Duodenal mucosa (tissue), 2 donors: ENCODE measurements around the gene IGF2BP3.

Experiments used
- H3K27ac ChIP-seq: one replicate; pipeline ENCODE4 v1.7.0; 2013; ENCODE audit warnings: low read depth, low read length
- H3K27me3 ChIP-seq, 2 donors: one replicate each; pipeline ENCODE4 v1.7.0; 2013; ENCODE audit warnings: low read length in 2 of 2, control low read depth in 1 of 2; ENCODE audit not compliant: insufficient read depth in 2 of 2, control insufficient read depth in 1 of 2
- H3K36me3 ChIP-seq, 2 donors: one replicate each; pipeline ENCODE4 v1.7.0; 2013; ENCODE audit warnings: low read length in 2 of 2, control low read depth in 1 of 2; ENCODE audit not compliant: insufficient read depth in 2 of 2, control insufficient read depth in 1 of 2
- H3K4me1 ChIP-seq, 2 donors: one replicate each; pipeline ENCODE4 v1.7.0; 2013; ENCODE audit warnings: low read length in 2 of 2, control low read depth in 1 of 2; ENCODE audit not compliant: insufficient read depth in 2 of 2, control insufficient read depth in 1 of 2
- H3K4me3 ChIP-seq, 2 donors: one replicate each; pipeline ENCODE4 v1.7.0; 2013; ENCODE audit warnings: low read length in 2 of 2, low read depth in 1 of 2
- H3K9ac ChIP-seq, 2 donors: one replicate each; pipeline ENCODE4 v1.7.0; 2013; ENCODE audit warnings: low read length in 2 of 2, low read depth in 1 of 2
- H3K9me3 ChIP-seq, 2 donors: one replicate each; pipeline ENCODE4 v1.7.0; 2013; ENCODE audit warnings: low read length in 2 of 2, control low read depth in 1 of 2; ENCODE audit not compliant: control insufficient read depth in 1 of 2

IGF2BP3 gene

DNA sequence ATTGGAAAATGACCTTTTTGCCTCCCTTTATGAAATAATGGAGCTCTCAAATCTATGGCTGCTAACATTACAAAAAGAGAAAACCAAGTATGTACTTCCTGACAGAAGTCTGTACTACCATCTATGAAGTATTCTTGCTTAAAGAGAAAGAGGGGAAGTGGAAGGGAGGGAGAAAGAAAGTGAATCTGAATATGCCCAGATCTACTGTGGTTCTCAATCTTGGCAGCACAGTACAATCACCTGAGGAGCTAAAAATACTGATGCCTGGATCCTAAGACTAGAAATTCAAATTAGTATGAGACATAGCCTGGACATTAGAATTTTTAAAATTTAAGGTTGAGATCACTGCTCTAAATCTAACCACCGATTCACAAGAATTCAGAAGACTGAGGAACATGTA, 85.2 kb downstream of the IGF2BP3 start:
- Histone ChIP-seq H3K9ac (no peak overlapping the region), H3K27ac (no peak overlapping the region)

GRCh38 chr7:23383225-23383624, 87.1 kb downstream of the IGF2BP3 start:
- no peaks in the 10 kb centered on the region for H3K9me3 ChIP-seq
- no peak overlapping the region for H3K4me3 ChIP-seq
- H3K4me1 ChIP-seq: no peaks in the 10 kb centered on the region
- no peak overlapping the region for H3K9ac ChIP-seq
- no peaks in the 10 kb centered on the region for H3K36me3 ChIP-seq
- H3K27me3 ChIP-seq: no peaks in the 10 kb centered on the region
- no peak overlapping the region for H3K27ac ChIP-seq

More for the DNA sequence above, 85.2 kb downstream of the IGF2BP3 start:
- Histone ChIP-seq H3K9me3 (no peaks in the 10 kb centered on the region), H3K36me3 (no peaks in the 10 kb centered on the region), H3K4me1 (no peaks in the 10 kb centered on the region), H3K4me3 (no peak overlapping the region), H3K27me3 (no peaks in the 10 kb centered on the region)

DNA sequence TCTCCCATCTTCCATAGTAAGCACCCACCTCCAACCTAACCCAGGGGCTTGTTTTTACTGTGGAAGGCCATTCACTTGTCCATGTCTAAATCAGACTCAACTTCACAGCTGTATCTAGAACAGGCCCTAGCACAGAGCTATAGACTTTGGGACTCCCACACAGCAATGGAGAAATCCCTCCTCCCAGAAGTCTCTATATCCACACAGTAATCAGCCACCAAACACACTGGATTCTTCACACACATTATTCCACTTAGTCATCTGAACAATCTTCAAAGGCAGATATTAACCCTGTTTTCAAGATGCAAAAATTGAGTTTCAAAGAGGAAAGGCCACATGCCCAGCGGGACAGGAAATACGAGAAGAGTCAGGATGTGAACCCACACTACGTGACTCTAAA, 89.3 kb downstream of the IGF2BP3 start:
- Histone ChIP-seq H3K36me3 (no peaks in the 10 kb centered on the region), H3K27ac (no peak overlapping the region), H3K9ac (no peak overlapping the region), H3K27me3 (no peaks in the 10 kb centered on the region), H3K9me3 (no peaks in the 10 kb centered on the region), H3K4me1 (no peaks in the 10 kb centered on the region), H3K4me3 (no peak overlapping the region)

DNA sequence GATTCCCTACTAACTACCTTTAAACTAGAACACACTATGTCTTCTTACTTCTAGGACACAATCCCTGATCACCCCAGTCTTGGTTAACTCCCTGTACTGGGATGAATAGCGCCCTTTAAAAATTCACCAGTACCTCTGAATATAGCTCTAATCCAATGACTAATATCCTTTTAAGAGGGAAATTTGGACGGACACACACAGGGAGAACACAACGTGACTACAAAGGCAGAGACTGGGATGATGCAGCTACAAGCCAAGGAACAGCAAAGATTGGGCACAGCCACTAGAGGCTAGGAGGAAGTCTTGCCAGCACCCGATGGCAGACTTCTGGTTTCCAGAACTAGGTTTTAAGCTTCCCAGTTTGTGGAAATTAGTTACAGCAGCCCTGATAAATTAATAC, 89.7 kb downstream of the IGF2BP3 start:
- no peak overlapping the region for H3K9ac ChIP-seq
- H3K4me1 ChIP-seq: no peaks in the 10 kb centered on the region
- H3K27ac ChIP-seq: no peak overlapping the region
- no peaks in the 10 kb centered on the region for H3K27me3 ChIP-seq
- H3K9me3 ChIP-seq: no peaks in the 10 kb centered on the region
- no peaks in the 10 kb centered on the region for H3K36me3 ChIP-seq
- H3K4me3 ChIP-seq: no peak overlapping the region

DNA sequence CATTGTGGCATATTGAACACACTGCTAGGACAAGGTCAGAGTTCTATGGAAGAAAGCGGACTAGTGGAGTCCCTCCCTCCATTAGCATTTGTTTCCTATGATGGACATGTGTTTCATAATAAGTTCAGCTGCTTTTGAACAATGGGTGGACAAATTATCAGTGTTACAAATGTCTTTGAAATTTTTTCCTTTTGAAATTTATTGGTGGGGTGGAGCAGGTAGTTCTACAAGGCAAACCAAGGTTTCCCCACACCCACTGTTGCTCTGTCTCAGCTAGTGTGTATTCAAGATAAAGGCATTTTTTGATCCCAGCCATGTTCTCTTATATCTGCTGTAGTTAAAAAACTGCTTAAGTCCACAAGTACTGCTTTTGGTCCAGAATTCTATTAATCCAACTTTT, 91.3 kb downstream of the IGF2BP3 start:
- no peaks in the 10 kb centered on the region for H3K4me1 ChIP-seq
- no peak overlapping the region for H3K27ac ChIP-seq
- H3K36me3 ChIP-seq: no peaks in the 10 kb centered on the region
- no peak overlapping the region for H3K4me3 ChIP-seq
- no peaks in the 10 kb centered on the region for H3K27me3 ChIP-seq
- no peak overlapping the region for H3K9ac ChIP-seq
- no peaks in the 10 kb centered on the region for H3K9me3 ChIP-seq

GRCh38 chr7:23377134-23377533, 93.2 kb downstream of the IGF2BP3 start:
- Histone ChIP-seq H3K9me3 (no peaks in the 10 kb centered on the region), H3K27me3 (no peaks in the 10 kb centered on the region), H3K9ac (no peak overlapping the region), H3K36me3 (no peaks in the 10 kb centered on the region), H3K27ac (no peak overlapping the region), H3K4me1 (no peaks in the 10 kb centered on the region), H3K4me3 (no peak overlapping the region)

- Histone ChIP-seq H3K9me3 (no peaks in the 10 kb centered on the region), H3K4me1 (no peaks in the 10 kb centered on the region), H3K4me3 (no peak overlapping the region), H3K27ac (no peak overlapping the region), H3K36me3 (no peaks in the 10 kb centered on the region), H3K9ac (no peak overlapping the region), H3K27me3 (no peaks in the 10 kb centered on the region)
These were observed 96.9 kb downstream of the IGF2BP3 start for GRCh38 chr7:23373151-23374004.

GRCh38 chr7:23372611-23373010, 97.7 kb downstream of the IGF2BP3 start:
- no peaks in the 10 kb centered on the region for H3K9me3 ChIP-seq
- no peak overlapping the region for H3K27ac ChIP-seq
- H3K9ac ChIP-seq: no peak overlapping the region
- no peaks in the 10 kb centered on the region for H3K36me3 ChIP-seq
- no peak overlapping the region for H3K4me3 ChIP-seq
- no peaks in the 10 kb centered on the region for H3K27me3 ChIP-seq
- no peaks in the 10 kb centered on the region for H3K4me1 ChIP-seq

DNA sequence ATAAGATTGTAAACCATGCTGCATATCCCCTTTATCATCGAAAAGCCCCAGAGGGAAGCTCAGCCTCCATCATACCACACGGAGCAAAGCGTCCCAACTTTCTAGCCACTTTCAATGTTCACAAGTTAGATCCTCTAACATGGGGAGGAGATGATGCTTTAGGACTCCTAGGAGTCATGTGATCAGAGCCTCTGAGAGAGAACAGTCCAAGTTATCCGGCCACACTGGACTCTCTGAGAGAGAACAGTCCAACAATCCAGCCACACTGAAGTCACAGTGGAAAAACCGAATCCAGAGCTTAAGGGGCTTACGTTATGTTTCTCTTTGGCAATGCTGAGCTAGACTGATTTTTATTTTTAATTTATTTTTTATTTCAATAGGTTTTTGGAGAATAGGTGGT, 98.6 kb downstream of the IGF2BP3 start:
- H3K9me3 ChIP-seq: no peaks in the 10 kb centered on the region
- H3K27ac ChIP-seq: no peak overlapping the region
- H3K9ac ChIP-seq: no peak overlapping the region
- H3K4me1 ChIP-seq: no peaks in the 10 kb centered on the region
- H3K27me3 ChIP-seq: no peaks in the 10 kb centered on the region
- no peaks in the 10 kb centered on the region for H3K36me3 ChIP-seq
- H3K4me3 ChIP-seq: no peak overlapping the region

DNA sequence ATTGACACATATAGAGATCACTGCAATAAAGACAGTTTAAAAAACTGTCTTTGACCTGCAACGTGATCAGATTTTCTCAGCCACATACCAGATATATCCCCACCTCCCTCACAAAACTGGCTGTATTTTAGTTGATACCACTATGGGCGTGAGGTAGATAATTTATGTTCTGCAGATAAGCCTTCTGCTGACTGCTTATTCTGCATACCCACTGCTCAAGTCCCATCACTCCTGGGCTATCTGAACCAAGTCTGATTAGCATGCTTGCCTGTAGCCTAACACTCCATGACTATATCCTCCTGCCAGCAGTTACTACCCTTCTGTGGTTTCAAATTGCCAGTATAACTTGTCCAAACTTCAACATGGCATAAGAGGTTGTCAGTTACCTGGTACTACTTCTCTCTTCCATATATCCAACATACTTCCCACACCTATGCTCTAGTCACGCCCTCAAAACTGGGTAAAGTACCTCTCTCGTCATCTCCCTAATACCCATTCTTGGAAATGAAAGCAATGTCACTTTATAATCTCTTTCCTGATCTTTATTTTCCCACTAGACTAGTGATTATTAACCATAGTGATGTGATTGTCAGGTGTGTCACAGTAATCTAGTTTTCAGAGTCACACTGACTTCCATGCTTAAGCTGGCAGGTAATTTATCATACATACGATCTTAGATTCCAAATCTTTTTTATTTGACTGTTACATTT, 100.4 kb downstream of the IGF2BP3 start:
- Histone ChIP-seq H3K27ac (no peak overlapping the region), H3K4me1 (no peaks in the 10 kb centered on the region), H3K27me3 (no peaks in the 10 kb centered on the region), H3K36me3 (no peaks in the 10 kb centered on the region), H3K9ac (no peak overlapping the region), H3K4me3 (no peak overlapping the region), H3K9me3 (no peaks in the 10 kb centered on the region)
